GM23338 (cell line): ENCODE data around the gene LARP7. TPM values are rescaled to one million over a fixed set of nuclear protein-coding genes. Genes with fewer than 3 reads are reported as not detected.

ENCODE experiments used
- ATAC-seq: fragments of 200-7000 bp; cut with Tn5 transposase; 3 replicates; pipeline ENCODE4 v1.9.1; 2020
- DNase-seq: peaks from one replicate; pipeline ENCODE4 v3.0.0-alpha.2; 2015; ENCODE audit warnings: low spot score
- H2AFZ ChIP-seq: fragments of 200-600 bp; sonication (generic); 2 replicates; pipeline ENCODE4 v1.8.0; 2016; ENCODE audit warnings: antibody characterized with exemption, mild to moderate bottlenecking, moderate library complexity
- H3F3A ChIP-seq: fragments of 200-600 bp; sonication (generic); replicated peaks from 2 replicates; pipeline ENCODE4 v1.8.0; 2017; ENCODE audit warnings: antibody characterized with exemption, mixed run types, low read depth
- H3K27ac ChIP-seq: fragments of 200-600 bp; sonication (generic); 2 replicates; pipeline ENCODE4 v1.6.1; 2016; ENCODE audit warnings: low read depth
- H3K27me3 ChIP-seq: fragments of 200-600 bp; sonication (generic); 2 replicates; pipeline ENCODE4 v1.8.0; 2016; ENCODE audit warnings: mild to moderate bottlenecking, mixed run types, moderate library complexity; ENCODE audit not compliant: insufficient read depth
- H3K36me3 ChIP-seq: fragments of 200-600 bp; sonication (generic); 2 replicates; pipeline ENCODE4 v1.8.0; 2016; ENCODE audit warnings: mild to moderate bottlenecking; ENCODE audit not compliant: insufficient read depth
- H3K4me1 ChIP-seq: fragments of 200-600 bp; sonication (generic); 2 replicates; pipeline ENCODE4 v1.8.0; 2016; ENCODE audit warnings: mild to moderate bottlenecking, moderate library complexity; ENCODE audit not compliant: insufficient read depth
- H3K4me2 ChIP-seq: fragments of 200-600 bp; sonication (generic); 2 replicates; pipeline ENCODE4 v1.7.1; 2017; ENCODE audit warnings: mixed run types
- H3K4me3 ChIP-seq: fragments of 200-600 bp; sonication (generic); 2 replicates; pipeline ENCODE4 v1.6.1; 2016; ENCODE audit warnings: mixed run types
- H3K79me2 ChIP-seq: fragments of 200-600 bp; sonication (generic); replicated peaks from 2 replicates; pipeline ENCODE4 v1.8.0; 2017; ENCODE audit warnings: mild to moderate bottlenecking; ENCODE audit not compliant: insufficient read depth
- H3K9me2 ChIP-seq: fragments of 200-600 bp; sonication (generic); 2 replicates; pipeline ENCODE4 v1.8.0; 2017; ENCODE audit not compliant: insufficient read depth
- H4K20me1 ChIP-seq: fragments of 200-600 bp; sonication (generic); replicated peaks from 2 replicates; pipeline ENCODE4 v1.8.0; 2017; ENCODE audit warnings: mild to moderate bottlenecking; ENCODE audit not compliant: insufficient read depth
- H3K27ac Mint-ChIP-seq: 2 replicates; pipeline ENCODE4 v1.8.0; 2020; ENCODE audit warnings: inconsistent platforms, mild to moderate bottlenecking, moderate library complexity, mixed read lengths
- H3K27me3 Mint-ChIP-seq: 3 replicates; pipeline ENCODE4 v1.8.0; 2022; ENCODE audit warnings: low read depth, mild to moderate bottlenecking, moderate library complexity, mixed read lengths, inconsistent platforms; ENCODE audit not compliant: insufficient read depth, poor library complexity
- H3K36me3 Mint-ChIP-seq: 3 replicates; pipeline ENCODE4 v1.8.0; 2021; ENCODE audit warnings: low read depth, mild to moderate bottlenecking, inconsistent platforms, moderate library complexity, mixed read lengths
- H3K4me1 Mint-ChIP-seq: 3 replicates; pipeline ENCODE4 v1.8.0; 2020; ENCODE audit warnings: mild to moderate bottlenecking, inconsistent platforms, mixed read lengths
- H3K4me3 Mint-ChIP-seq: 3 replicates; pipeline ENCODE4 v1.8.0; 2021; ENCODE audit warnings: moderate library complexity, mild to moderate bottlenecking, inconsistent platforms, mixed read lengths
- H3K9me3 Mint-ChIP-seq: 3 replicates; pipeline ENCODE4 v1.8.0; 2020; ENCODE audit warnings: moderate library complexity, mild to moderate bottlenecking, inconsistent platforms, mixed read lengths
- CREB1 ChIP-seq: fragments of 250-450 bp; sonication (Bioruptor Pico); IDR thresholded peaks from 2 replicates; pipeline ENCODE4 v1.5.0; 2020; ENCODE audit warnings: low read depth, mild to moderate bottlenecking, moderate library complexity
- CTCF ChIP-seq, 2 experiments: fragments of 200-600 bp in 1 of 2; sonication (generic) in 1 of 2; conservative IDR thresholded peaks; 2 replicates each; pipeline versions ENCODE4 v1.5.1 to v1.6.1; 2016 to 2017; ENCODE audit warnings: antibody characterized with exemption in 2 of 2, low read depth in 2 of 2, mild to moderate bottlenecking in 2 of 2, moderate library complexity in 1 of 2
- ETS1 ChIP-seq: IDR thresholded peaks from 2 replicates; pipeline ENCODE4 v1.6.1; 2016; ENCODE audit warnings: antibody characterized with exemption
- EZH2 ChIP-seq: fragments of 200-600 bp; sonication (generic); IDR thresholded peaks from one replicate; pipeline ENCODE4 v1.8.0; 2017; ENCODE audit warnings: antibody characterized with exemption, mild to moderate bottlenecking, low read depth; ENCODE audit not compliant: unreplicated experiment
- EZH2phosphoT487 ChIP-seq: fragments of 200-600 bp; sonication (generic); IDR thresholded peaks from one replicate; pipeline ENCODE4 v1.8.1; 2018; ENCODE audit warnings: antibody characterized with exemption; ENCODE audit not compliant: unreplicated experiment
- JUNB ChIP-seq: IDR thresholded peaks from one replicate; pipeline ENCODE4 v1.6.1; 2016; ENCODE audit warnings: antibody characterized with exemption; ENCODE audit not compliant: unreplicated experiment
- NANOG ChIP-seq: IDR thresholded peaks from 2 replicates; pipeline ENCODE4 v1.6.1; 2016; ENCODE audit warnings: antibody characterized with exemption, borderline replicate concordance
- POLR2AphosphoS5 ChIP-seq: IDR thresholded peaks from 2 replicates; pipeline ENCODE4 v1.6.1; 2016; ENCODE audit warnings: antibody characterized with exemption, low read depth
- REST ChIP-seq: IDR thresholded peaks from one replicate; pipeline ENCODE4 v1.6.1; 2018; ENCODE audit warnings: antibody characterized with exemption; ENCODE audit not compliant: unreplicated experiment
- STAT1 ChIP-seq: IDR thresholded peaks from one replicate; pipeline ENCODE4 v1.6.1; 2016; ENCODE audit warnings: antibody characterized with exemption; ENCODE audit not compliant: unreplicated experiment
- ZNF114 ChIP-seq: fragments of 250-450 bp; sonication (Bioruptor Pico); IDR thresholded peaks from 2 replicates; pipeline ENCODE4 v1.5.0; 2020; ENCODE audit warnings: mild to moderate bottlenecking, moderate library complexity
- ZNF331 ChIP-seq: fragments of 250-450 bp; sonication (Bioruptor Pico); IDR thresholded peaks from 2 replicates; pipeline ENCODE4 v1.5.0; 2020; ENCODE audit warnings: low read depth, mild to moderate bottlenecking, moderate library complexity
- ZNF462 ChIP-seq: fragments of 250-450 bp; sonication (Bioruptor Pico); IDR thresholded peaks from 2 replicates; pipeline ENCODE4 v1.5.0; 2020; ENCODE audit warnings: mild to moderate bottlenecking, moderate library complexity
- polyA plus RNA-seq: library from polyadenylated mRNA; unstranded; fragments of >200 nt; fragmentation: Nextera tagmentation; extraction: Ambion mirVana; gene quantifications from 2 replicates; pipeline ENCODE4 v1.2.1, GENCODE V29; 2016
- total RNA-seq: library from RNA; depleted of rRNA; stranded (reverse); fragments of >200 nt; shearing (Covaris generic); gene quantifications from 2 replicates; pipeline ENCODE4 v1.2.3, GENCODE V29; 2014

Gene LARP7
- total and polyA plus RNA-seq, 2 experiments from 2014 or later, result 25.8 to 157 TPM

GRCh38 chr4:112591593-112591992 lies 45.4 kb upstream of the LARP7 start:
- no peak for TF ChIP-seq ZNF331
- TF ChIP-seq POLR2AphosphoS5, result no peak
- TF ChIP-seq EZH2, result no peak
- TF ChIP-seq NANOG, result no peak
- TF ChIP-seq EZH2phosphoT487, result no peak
- no peak for TF ChIP-seq ZNF462 (CRISPR knock-in tag)
- no peak for TF ChIP-seq ZNF114 (CRISPR knock-in tag)
- no peak for TF ChIP-seq ETS1
- TF ChIP-seq STAT1, result no peak
- TF ChIP-seq CREB1, result no peak
- no peak for TF ChIP-seq REST
- TF ChIP-seq JUNB, result no peak
- TF ChIP-seq CTCF (conservative IDR thresholded peaks at IDR 0.05; ENCODE audit: low read depth in 2 of 2), result no peak
- Histone ChIP-seq H2AFZ (no peak overlapping the region), H3K9me2 (no peaks in the 10 kb centered on the region), H4K20me1 (no peaks in the 10 kb centered on the region), H3F3A (peaks cover 3% of the 10 kb centered on the region; the same call in 1 of the 2 replicates), H3K27ac (no peak overlapping the region), H3K4me1 (peaks cover 5% of the 10 kb centered on the region; the same call in 1 of the 2 replicates), H3K4me2 (no peak overlapping the region), H3K36me3 (no peaks in the 10 kb centered on the region), H3K27me3 (no peaks in the 10 kb centered on the region), H3K4me3 (no peak overlapping the region), H3K79me2 (no peaks in the 10 kb centered on the region)
- Mint-ChIP-seq H3K36me3 (peaks cover 26% of the 10 kb centered on the region), H3K27ac (no peak overlapping the region), H3K27me3 (peaks cover 6% of the 10 kb centered on the region), H3K4me1 (peaks cover 3% of the 10 kb centered on the region; the same call in 1 of the 3 replicates), H3K9me3 (no peaks in the 10 kb centered on the region), H3K4me3 (no peak overlapping the region)
- DNase-seq (peak; percentile 8), ATAC-seq (no peak; the same call in 2 of the 3 replicates)
